ENCODE data around the gene NPPB.

The NPPB gene

GRCh38 chr1:11860083-11860482 is 1.3 kb upstream of the NPPB start:
- H2BK5ac ChIP-seq (ENCODE audit: low read depth, low read length, poor library complexity), result no peak overlapping the region
- H3K79me2 ChIP-seq (ENCODE audit: control insufficient read depth, insufficient read depth, low read length, poor library complexity), result no peaks in the 10 kb centered on the region
- no peak overlapping the region for H2BK120ac ChIP-seq (ENCODE audit: insufficient read depth, low read length, poor library complexity)
- H2AFZ ChIP-seq (ENCODE audit: insufficient read depth, low read length, poor library complexity), result no peak overlapping the region
- H3K4me1 ChIP-seq (ENCODE audit: control insufficient read depth in 1 of 2, insufficient read depth in 2 of 2, low read length in 2 of 2), result peaks cover 12 to 19% of the 10 kb centered on the region in 2 experiments
- no peak overlapping the region for H3K9ac ChIP-seq (ENCODE audit: low read length)
- H2AK5ac ChIP-seq (ENCODE audit: low read length), result no peak overlapping the region
- H3K4me3 ChIP-seq (ENCODE audit: low read depth, low read length), result no peak overlapping the region
- H4K12ac ChIP-seq (ENCODE audit: low read depth, low read length), result no peak overlapping the region
- no peak overlapping the region for H3K4ac ChIP-seq (ENCODE audit: low read depth, low read length)
- H3K9me3 ChIP-seq (ENCODE audit: insufficient read depth, low read depth, low read length), result no peaks in the 10 kb centered on the region
- no peak overlapping the region for H4K91ac ChIP-seq (ENCODE audit: low read depth, low read length)
- H2BK12ac ChIP-seq (ENCODE audit: low read length), result no peak overlapping the region
- no peak overlapping the region for H3K14ac ChIP-seq (ENCODE audit: low read length)
- DNase-seq, result peak in 1 of 2 donors; percentile 20
- H3K36me3 ChIP-seq (ENCODE audit: control insufficient read depth in 1 of 2, insufficient read depth in 2 of 2, low read length in 2 of 2), result no peaks in the 10 kb centered on the region
- no peak overlapping the region for H3K27ac ChIP-seq (ENCODE audit: low read depth, low read length)
- H3K18ac ChIP-seq (ENCODE audit: low read length), result no peak overlapping the region
- no peaks in the 10 kb centered on the region for H3K27me3 ChIP-seq (ENCODE audit: insufficient read depth, low read length)
- no peak overlapping the region for H3K23ac ChIP-seq (ENCODE audit: low read length)
- no peak overlapping the region for H4K8ac ChIP-seq (ENCODE audit: low read depth, low read length)
- peaks cover 4% of the 10 kb centered on the region for H3K79me1 ChIP-seq (ENCODE audit: low read length)
- WGBS (ENCODE audit: extremely low coverage, insufficient coverage, insufficient read length), result no CpG with 5 or more reads among the region's 2 CpGs
- H3K4me2 ChIP-seq (ENCODE audit: low read length), result no peak overlapping the region

- Histone ChIP-seq H3K79me2 (ENCODE audit: control insufficient read depth, insufficient read depth, low read length, poor library complexity) (no peaks in the 10 kb centered on the region), H2AFZ (ENCODE audit: insufficient read depth, low read length, poor library complexity) (no peak overlapping the region), H3K4me3 (ENCODE audit: low read depth, low read length) (peak overlapping the region; percentile 55), H3K9me3 (ENCODE audit: insufficient read depth, low read depth, low read length) (no peaks in the 10 kb centered on the region), H3K4ac (ENCODE audit: low read depth, low read length) (no peak overlapping the region), H2BK120ac (ENCODE audit: insufficient read depth, low read length, poor library complexity) (peak overlapping the region; percentile 6), H4K12ac (ENCODE audit: low read depth, low read length) (no peak overlapping the region), H3K9ac (ENCODE audit: low read length) (no peak overlapping the region), H2BK12ac (ENCODE audit: low read length) (no peak overlapping the region), H3K36me3 (ENCODE audit: control insufficient read depth in 1 of 2, insufficient read depth in 2 of 2, low read length in 2 of 2) (no peaks in the 10 kb centered on the region), H3K18ac (ENCODE audit: low read length) (no peak overlapping the region), H3K4me2 (ENCODE audit: low read length) (peak overlapping the region; percentile 68), H4K91ac (ENCODE audit: low read depth, low read length) (peak overlapping the region; percentile 4), H3K79me1 (ENCODE audit: low read length) (peaks cover 4% of the 10 kb centered on the region), H2AK5ac (ENCODE audit: low read length) (no peak overlapping the region), H3K14ac (ENCODE audit: low read length) (no peak overlapping the region), H3K27ac (ENCODE audit: low read depth, low read length) (peak overlapping the region; percentile 31), H3K23ac (ENCODE audit: low read length) (no peak overlapping the region), H3K4me1 (ENCODE audit: control insufficient read depth in 1 of 2, insufficient read depth in 2 of 2, low read length in 2 of 2) (peaks cover 12 to 19% of the 10 kb centered on the region in 2 experiments), H4K8ac (ENCODE audit: low read depth, low read length) (no peak overlapping the region), H2BK5ac (ENCODE audit: low read depth, low read length, poor library complexity) (no peak overlapping the region), H3K27me3 (ENCODE audit: insufficient read depth, low read length) (no peaks in the 10 kb centered on the region)
- no CpG with 5 or more reads among the region's 53 CpGs for WGBS (ENCODE audit: extremely low coverage, insufficient coverage, insufficient read length)
- DNase-seq, result peak; percentile 87 to 88
Measured at GRCh38 chr1:11858968-11859871, 475 bp upstream of the NPPB start.

DNA sequence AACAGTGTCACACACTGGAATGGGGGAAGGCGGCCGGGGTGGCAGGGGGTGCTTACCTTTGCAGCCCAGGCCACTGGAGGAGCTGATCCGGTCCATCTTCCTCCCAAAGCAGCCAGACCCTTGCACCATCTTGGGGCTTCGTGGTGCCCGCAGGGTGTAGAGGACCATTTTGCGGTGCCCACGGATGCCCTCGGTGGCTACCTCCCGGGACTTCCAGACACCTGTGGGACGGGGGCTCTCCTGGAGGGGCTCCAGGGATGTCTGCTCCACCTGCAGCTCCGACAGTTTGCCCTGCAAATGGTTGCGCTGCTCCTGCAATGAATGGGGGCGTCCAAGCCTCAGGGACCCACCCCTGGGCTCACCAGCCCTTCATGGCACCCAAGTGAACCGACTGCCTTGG is 587 bp downstream of the NPPB start:
- Histone ChIP-seq H2AFZ (ENCODE audit: insufficient read depth, low read length, poor library complexity) (no peak overlapping the region), H3K27me3 (ENCODE audit: insufficient read depth, low read length) (no peaks in the 10 kb centered on the region), H2BK12ac (ENCODE audit: low read length) (no peak overlapping the region), H3K36me3 (ENCODE audit: control insufficient read depth in 1 of 2, insufficient read depth in 2 of 2, low read length in 2 of 2) (no peaks in the 10 kb centered on the region), H3K4me3 (ENCODE audit: low read depth, low read length) (peak overlapping the region; percentile 55), H3K79me2 (ENCODE audit: control insufficient read depth, insufficient read depth, low read length, poor library complexity) (no peaks in the 10 kb centered on the region), H3K4me2 (ENCODE audit: low read length) (peak overlapping the region; percentile 68), H3K79me1 (ENCODE audit: low read length) (peaks cover 4% of the 10 kb centered on the region), H3K9me3 (ENCODE audit: insufficient read depth, low read depth, low read length) (no peaks in the 10 kb centered on the region), H3K27ac (ENCODE audit: low read depth, low read length) (no peak overlapping the region), H3K23ac (ENCODE audit: low read length) (no peak overlapping the region), H3K9ac (ENCODE audit: low read length) (no peak overlapping the region), H3K18ac (ENCODE audit: low read length) (no peak overlapping the region), H3K4ac (ENCODE audit: low read depth, low read length) (no peak overlapping the region), H4K8ac (ENCODE audit: low read depth, low read length) (no peak overlapping the region), H4K91ac (ENCODE audit: low read depth, low read length) (peak overlapping the region; percentile 15), H2BK120ac (ENCODE audit: insufficient read depth, low read length, poor library complexity) (no peak overlapping the region), H2AK5ac (ENCODE audit: low read length) (no peak overlapping the region), H4K12ac (ENCODE audit: low read depth, low read length) (no peak overlapping the region), H3K4me1 (ENCODE audit: control insufficient read depth in 1 of 2, insufficient read depth in 2 of 2, low read length in 2 of 2) (peaks cover 12 to 19% of the 10 kb centered on the region in 2 experiments), H3K14ac (ENCODE audit: low read length) (no peak overlapping the region), H2BK5ac (ENCODE audit: low read depth, low read length, poor library complexity) (no peak overlapping the region)
- WGBS (ENCODE audit: extremely low coverage, insufficient coverage, insufficient read length), result no CpG with 5 or more reads among the region's 14 CpGs
- no peak for DNase-seq

DNA sequence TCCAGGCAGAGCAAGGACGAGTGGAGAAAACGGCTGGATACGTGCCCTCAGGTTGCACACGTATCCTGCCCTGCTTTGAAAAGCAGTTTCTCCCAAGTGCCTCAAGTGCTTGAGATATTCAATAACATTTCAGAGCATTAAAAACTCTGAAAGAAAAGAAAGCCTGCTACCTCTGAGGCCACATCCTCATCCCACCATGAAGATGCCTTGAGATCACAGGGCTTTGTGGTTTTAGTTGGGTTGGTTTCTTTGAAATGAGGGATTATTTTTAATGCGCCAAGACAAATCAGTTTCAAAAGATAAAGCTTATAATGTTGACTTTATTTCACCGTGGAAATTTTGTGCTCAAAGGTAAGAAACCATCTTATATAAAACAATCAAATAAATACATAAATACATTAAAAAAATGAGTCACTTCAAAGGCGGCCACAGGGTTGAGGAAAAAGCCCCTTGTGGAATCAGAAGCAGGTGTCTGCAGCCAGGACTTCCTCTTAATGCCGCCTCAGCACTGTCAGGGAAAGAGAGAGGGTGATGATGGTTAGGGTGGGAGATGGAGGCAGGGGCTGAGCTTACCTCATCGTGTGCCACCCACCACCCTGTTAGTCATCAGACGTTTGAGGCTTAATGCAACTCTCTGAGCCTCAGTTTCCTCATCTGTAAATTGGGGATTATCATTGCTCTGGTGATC is 1.4 kb downstream of the NPPB start:
- Histone ChIP-seq H3K18ac (ENCODE audit: low read length) (no peak overlapping the region), H2AFZ (ENCODE audit: insufficient read depth, low read length, poor library complexity) (no peak overlapping the region), H4K8ac (ENCODE audit: low read depth, low read length) (no peak overlapping the region), H3K4me1 (ENCODE audit: control insufficient read depth in 1 of 2, insufficient read depth in 2 of 2, low read length in 2 of 2) (peaks cover 12 to 19% of the 10 kb centered on the region in 2 experiments), H4K91ac (ENCODE audit: low read depth, low read length) (no peak overlapping the region), H3K79me1 (ENCODE audit: low read length) (peaks cover 4% of the 10 kb centered on the region), H2BK5ac (ENCODE audit: low read depth, low read length, poor library complexity) (no peak overlapping the region), H3K9ac (ENCODE audit: low read length) (no peak overlapping the region), H4K12ac (ENCODE audit: low read depth, low read length) (no peak overlapping the region), H3K14ac (ENCODE audit: low read length) (no peak overlapping the region), H2BK12ac (ENCODE audit: low read length) (no peak overlapping the region), H3K36me3 (ENCODE audit: control insufficient read depth in 1 of 2, insufficient read depth in 2 of 2, low read length in 2 of 2) (no peaks in the 10 kb centered on the region), H3K79me2 (ENCODE audit: control insufficient read depth, insufficient read depth, low read length, poor library complexity) (no peaks in the 10 kb centered on the region), H3K4me2 (ENCODE audit: low read length) (no peak overlapping the region), H3K9me3 (ENCODE audit: insufficient read depth, low read depth, low read length) (no peaks in the 10 kb centered on the region), H2AK5ac (ENCODE audit: low read length) (no peak overlapping the region), H3K27ac (ENCODE audit: low read depth, low read length) (no peak overlapping the region), H3K27me3 (ENCODE audit: insufficient read depth, low read length) (no peaks in the 10 kb centered on the region), H3K23ac (ENCODE audit: low read length) (no peak overlapping the region), H2BK120ac (ENCODE audit: insufficient read depth, low read length, poor library complexity) (no peak overlapping the region), H3K4ac (ENCODE audit: low read depth, low read length) (no peak overlapping the region), H3K4me3 (ENCODE audit: low read depth, low read length) (no peak overlapping the region)
- no peak for DNase-seq
- no CpG with 5 or more reads among the region's 10 CpGs for WGBS (ENCODE audit: extremely low coverage, insufficient coverage, insufficient read length)

All from trophoblast cell (in vitro differentiated cells and primary cell).